T-cell (primary cell): ENCODE results near the gene CDH13. TPM values are rescaled to one million over a fixed set of nuclear protein-coding genes. Genes with fewer than 3 reads are reported as not detected.

ENCODE experiments used
- ATAC-seq, 4 experiments: fragments of 200-7000 bp in 3 of 4; fragments of 150-1000 bp in 1 of 4; cut with Tn5 transposase; replicated peaks in 1 of 4; 1 replicate in 3 of 4; 2 replicates in 1 of 4; pipeline ENCODE4 v1.10.0; 2021; ENCODE audit warnings: moderate library complexity in 3 of 4, mild to moderate bottlenecking in 2 of 4, moderate number of reproducible peaks in 1 of 4
- CTCF ChIA-PET, 2 donors: fragments of 300-600 bp; sonication (Branson Sonifier 250); formaldehyde crosslinking; loops; one replicate each; lab custom pipeline; 2022; ENCODE audit warnings: antibody characterized with exemption in 2 of 2; lab: Charles Lee
- POLR2A ChIA-PET, 2 donors: fragments of 300-600 bp; sonication (Branson Sonifier 250); formaldehyde crosslinking; loops; one replicate each; lab custom pipeline; 2022; ENCODE audit warnings: antibody characterized with exemption in 2 of 2; lab: Charles Lee
- DNase-seq, 35 experiments: peaks; one replicate each; pipeline versions ENCODE4 v3.0.0 to v3.0.0-alpha.2; 2013 to 2023
- H3K27ac ChIP-seq: one replicate; pipeline ENCODE4 v1.5.1; 2013; ENCODE audit warnings: low read length
- H3K27me3 ChIP-seq, 2 experiments: replicated peaks in 1 of 2; 1 replicate in 1 of 2; 2 replicates in 1 of 2; pipeline versions ENCODE4 v1.6.1 to v1.7.0; 2013; ENCODE audit warnings: low read length in 1 of 2, mixed read lengths in 1 of 2; ENCODE audit not compliant: control insufficient read depth in 2 of 2, insufficient read depth in 2 of 2; ENCODE audit errors: extremely low read depth in 1 of 2
- H3K36me3 ChIP-seq, 2 donors: 1 replicate in 1 of 2; 2 replicates in 1 of 2; pipeline versions ENCODE4 v1.6.1 to v1.7.0; 2013; ENCODE audit warnings: low read length in 1 of 2; ENCODE audit not compliant: control insufficient read depth in 2 of 2, insufficient read depth in 1 of 2; ENCODE audit errors: extremely low read depth in 1 of 2
- H3K4me1 ChIP-seq, 2 experiments: 1 replicate in 1 of 2; 2 replicates in 1 of 2; pipeline versions ENCODE4 v1.6.1 to v1.7.0; 2013; ENCODE audit warnings: low read length in 2 of 2, mixed read lengths in 1 of 2; ENCODE audit not compliant: insufficient read depth in 2 of 2, control insufficient read depth in 1 of 2; ENCODE audit errors: extremely low read depth in 1 of 2
- H3K4me3 ChIP-seq, 2 donors: 1 replicate in 1 of 2; 2 replicates in 1 of 2; pipeline versions ENCODE4 v1.5.1 to v1.7.0; 2013; ENCODE audit warnings: mild to moderate bottlenecking in 2 of 2, low read length in 1 of 2, moderate library complexity in 1 of 2; ENCODE audit not compliant: control insufficient read depth in 1 of 2; ENCODE audit errors: extremely low read depth in 1 of 2
- H3K9me3 ChIP-seq: 2 replicates; pipeline ENCODE4 v1.7.0; 2013
- H3K27ac Mint-ChIP-seq, 2 donors: one replicate each; pipeline ENCODE4 v1.8.0; 2020 to 2021; ENCODE audit warnings: mild to moderate bottlenecking in 2 of 2, mixed read lengths in 2 of 2
- H3K27me3 Mint-ChIP-seq, 2 donors: one replicate each; pipeline ENCODE4 v1.8.0; 2021 to 2022; ENCODE audit warnings: mixed read lengths in 2 of 2
- H3K36me3 Mint-ChIP-seq: one replicate; pipeline ENCODE4 v1.8.0; 2021; ENCODE audit warnings: mixed read lengths
- H3K4me1 Mint-ChIP-seq, 3 donors: one replicate each; pipeline ENCODE4 v1.8.0; 2020 to 2022; ENCODE audit warnings: mixed read lengths in 3 of 3, mild to moderate bottlenecking in 1 of 3
- H3K4me3 Mint-ChIP-seq, 3 donors: one replicate each; pipeline ENCODE4 v1.8.0; 2020 to 2022; ENCODE audit warnings: mild to moderate bottlenecking in 3 of 3, mixed read lengths in 3 of 3, moderate library complexity in 3 of 3
- H3K9me3 Mint-ChIP-seq, 3 donors: one replicate each; pipeline ENCODE4 v1.8.0; 2020 to 2022; ENCODE audit warnings: mixed read lengths in 3 of 3
- WGBS: methylation state at CpG from one replicate; pipeline ENCODE4 v1.1.5; 2013; ENCODE audit warnings: missing lambda C conversion rate; ENCODE audit not compliant: insufficient coverage; 5-methylcytosine and 5-hydroxymethylcytosine counted together
- total RNA-seq, 35 experiments: library from RNA in 6 of 35; stranded (reverse) in 6 of 35; fragments of 120-200 nt in 1 of 35; gene quantifications; one replicate each; pipeline versions ENCODE4 v1.2.1 to v1.2.4 and lab custom pipeline; 2013 to 2026

Gene CDH13
- total RNA-seq, 5 donors from 2014 or later (not counting 1 experiment from before 2014, with no cell fraction given) = not detected

DNA sequence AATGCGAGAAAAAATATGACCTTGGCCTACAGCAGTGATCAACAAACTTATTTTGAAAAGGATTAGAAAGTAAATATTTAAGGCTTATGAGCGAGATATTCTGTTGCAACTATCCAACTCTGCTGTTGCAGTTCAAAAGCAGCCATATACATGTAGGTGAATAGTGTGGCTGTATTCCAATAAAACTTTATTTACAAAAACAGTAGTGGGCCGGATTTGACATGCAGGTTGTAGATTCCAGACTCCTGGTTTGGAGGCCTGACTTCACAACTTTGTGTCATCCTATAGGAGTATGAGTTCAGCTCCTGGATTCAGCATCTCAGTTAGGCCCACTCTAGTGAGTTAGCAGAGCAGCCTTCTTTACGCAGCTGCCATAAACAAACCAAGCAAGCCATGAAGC, 386.3 kb downstream of the CDH13 start:
- Histone ChIP-seq H3K27ac (no peak overlapping the region), H3K4me3 (no peak overlapping the region), H3K9me3 (no peaks in the 10 kb centered on the region), H3K4me1 (no peaks in the 10 kb centered on the region), H3K36me3 (no peaks in the 10 kb centered on the region), H3K27me3 (no peaks in the 10 kb centered on the region)
- no peak overlapping the region for H3K4me3 Mint-ChIP-seq
- no peak overlapping the region for H3K27ac Mint-ChIP-seq
- peaks cover 0 to 11% (median 7%) of the 10 kb centered on the region in 3 donors for H3K9me3 Mint-ChIP-seq
- ATAC-seq (no peak), DNase-seq (no peak)
- no peaks in the 10 kb centered on the region for H3K4me1 Mint-ChIP-seq
- H3K36me3 Mint-ChIP-seq = no peaks in the 10 kb centered on the region
- H3K27me3 Mint-ChIP-seq = peaks cover 5 to 6% of the 10 kb centered on the region in 2 donors
- POLR2A ChIA-PET = no interaction called here
- CTCF ChIA-PET = no interaction called here
- 80% methylated on average over 1 of the region's 4 CpGs for WGBS

GRCh38 chr16:83019963-83020362, 393.2 kb downstream of the CDH13 start:
- no peak for DNase-seq
- CTCF ChIA-PET = no interaction called here

DNA sequence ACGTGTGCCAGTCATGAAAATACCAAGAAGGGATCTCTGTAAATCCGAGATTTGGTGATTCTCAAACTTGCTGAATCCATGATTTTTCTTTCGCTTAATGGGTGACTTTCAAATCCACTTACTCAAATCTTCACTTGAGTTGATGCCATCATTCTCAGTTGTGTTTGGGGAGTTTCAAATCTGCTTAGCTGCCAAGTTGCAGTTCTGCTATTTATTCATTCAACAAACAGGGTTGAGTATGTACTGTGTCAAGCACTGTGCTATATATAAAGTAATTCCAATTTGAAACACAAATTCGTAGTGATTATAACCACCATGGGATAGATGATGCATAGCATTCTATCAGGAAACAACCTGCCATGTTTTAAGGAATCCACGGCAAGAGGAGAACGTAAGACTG, 394.3 kb downstream of the CDH13 start:
- no peak for ATAC-seq
- no peak for DNase-seq
- Histone ChIP-seq H3K4me3 (no peak overlapping the region), H3K9me3 (no peaks in the 10 kb centered on the region), H3K27ac (no peak overlapping the region), H3K4me1 (no peaks in the 10 kb centered on the region), H3K36me3 (no peaks in the 10 kb centered on the region), H3K27me3 (no peaks in the 10 kb centered on the region)
- no peaks in the 10 kb centered on the region for H3K4me1 Mint-ChIP-seq
- POLR2A ChIA-PET = no interaction called here
- WGBS = 83% methylated on average over 1 of the region's 6 CpGs
- no peaks in the 10 kb centered on the region for H3K36me3 Mint-ChIP-seq
- no peak overlapping the region for H3K4me3 Mint-ChIP-seq
- CTCF ChIA-PET = no interaction called here
- H3K27me3 Mint-ChIP-seq = no peaks in the 10 kb centered on the region
- no peak overlapping the region for H3K27ac Mint-ChIP-seq
- peaks cover 0 to 4% (median 3%) of the 10 kb centered on the region in 3 donors for H3K9me3 Mint-ChIP-seq

More at GRCh38 chr16:83019963-83020362, 393.2 kb downstream of the CDH13 start:
- H3K9me3 ChIP-seq = no peaks in the 10 kb centered on the region
- no peaks in the 10 kb centered on the region for H3K36me3 ChIP-seq
- H3K27ac Mint-ChIP-seq = no peak overlapping the region
- no peaks in the 10 kb centered on the region for H3K36me3 Mint-ChIP-seq
- H3K27ac ChIP-seq = no peak overlapping the region
- H3K4me3 ChIP-seq = no peak overlapping the region
- no peaks in the 10 kb centered on the region for H3K4me1 Mint-ChIP-seq
- POLR2A ChIA-PET = no interaction called here
- WGBS = 100% methylated on average over 5 of the region's 6 CpGs
- peaks cover 0 to 4% (median 0%) of the 10 kb centered on the region in 3 donors for H3K9me3 Mint-ChIP-seq
- ATAC-seq = no peak
- no peak overlapping the region for H3K4me3 Mint-ChIP-seq
- H3K27me3 ChIP-seq = no peaks in the 10 kb centered on the region
- no peaks in the 10 kb centered on the region for H3K27me3 Mint-ChIP-seq
- H3K4me1 ChIP-seq = no peaks in the 10 kb centered on the region

- Histone ChIP-seq H3K36me3 (no peaks in the 10 kb centered on the region), H3K4me3 (no peak overlapping the region), H3K27ac (no peak overlapping the region), H3K4me1 (no peaks in the 10 kb centered on the region), H3K9me3 (no peaks in the 10 kb centered on the region), H3K27me3 (no peaks in the 10 kb centered on the region)
- 72% methylated on average over 3 of the region's 3 CpGs for WGBS
- no peaks in the 10 kb centered on the region for H3K27me3 Mint-ChIP-seq
- no peak overlapping the region for H3K4me3 Mint-ChIP-seq
- H3K36me3 Mint-ChIP-seq = no peaks in the 10 kb centered on the region
- H3K4me1 Mint-ChIP-seq = no peaks in the 10 kb centered on the region
- ATAC-seq (no peak), DNase-seq (no peak)
- ChIA-PET POLR2A (no interaction called here), CTCF (no interaction called here)
- no peak overlapping the region for H3K27ac Mint-ChIP-seq
- H3K9me3 Mint-ChIP-seq = peaks cover 0 to 4% (median 3%) of the 10 kb centered on the region in 3 donors
These were observed 395.0 kb downstream of the CDH13 start for GRCh38 chr16:83021746-83022145.

DNA sequence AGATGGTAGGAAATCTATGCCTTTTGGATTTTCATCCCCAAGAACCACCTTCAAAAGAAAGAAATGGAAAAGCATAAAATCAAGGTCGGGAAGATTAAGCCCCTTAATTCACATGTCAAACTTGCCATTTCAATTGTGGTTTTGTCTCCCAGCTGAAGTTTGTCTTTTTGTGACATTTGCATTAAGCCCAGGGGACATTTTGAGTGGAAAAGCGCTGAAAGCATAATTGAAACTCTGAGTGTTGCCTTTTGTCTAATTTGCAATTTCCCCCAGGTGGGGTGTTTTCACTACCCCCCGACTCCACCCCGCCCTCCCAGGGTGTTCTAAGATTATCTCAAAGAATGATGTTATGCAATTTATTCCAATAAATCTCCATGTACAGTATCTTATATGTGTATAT, 396.2 kb downstream of the CDH13 start:
- DNase-seq = no peak
- no peaks in the 10 kb centered on the region for H3K4me1 Mint-ChIP-seq
- Histone ChIP-seq H3K27me3 (no peaks in the 10 kb centered on the region), H3K36me3 (no peaks in the 10 kb centered on the region), H3K4me1 (no peaks in the 10 kb centered on the region), H3K4me3 (no peak overlapping the region), H3K27ac (no peak overlapping the region), H3K9me3 (no peaks in the 10 kb centered on the region)
- H3K27ac Mint-ChIP-seq = no peak overlapping the region
- no peaks in the 10 kb centered on the region for H3K36me3 Mint-ChIP-seq
- no CpG with 5 or more reads among the region's 4 CpGs for WGBS
- ChIA-PET POLR2A (no interaction called here), CTCF (no interaction called here)
- ATAC-seq = no peak
- peaks cover 0 to 3% (median 0%) of the 10 kb centered on the region in 3 donors for H3K9me3 Mint-ChIP-seq
- no peaks in the 10 kb centered on the region for H3K27me3 Mint-ChIP-seq
- no peak overlapping the region for H3K4me3 Mint-ChIP-seq

- POLR2A ChIA-PET = no interaction called here
- Histone ChIP-seq H3K27me3 (no peaks in the 10 kb centered on the region), H3K4me1 (no peaks in the 10 kb centered on the region), H3K4me3 (no peak overlapping the region), H3K9me3 (no peaks in the 10 kb centered on the region), H3K27ac (no peak overlapping the region), H3K36me3 (no peaks in the 10 kb centered on the region)
- ATAC-seq (no peak), DNase-seq (no peak)
- Mint-ChIP-seq H3K27ac (no peak overlapping the region), H3K27me3 (no peaks in the 10 kb centered on the region), H3K9me3 (peaks cover 0 to 3% (median 0%) of the 10 kb centered on the region in 3 donors), H3K36me3 (no peaks in the 10 kb centered on the region), H3K4me1 (no peaks in the 10 kb centered on the region), H3K4me3 (no peak overlapping the region)
- WGBS = 67% methylated on average over 1 of the region's 1 CpG
- CTCF ChIA-PET = no interaction called here
These were observed 396.9 kb downstream of the CDH13 start for GRCh38 chr16:83023640-83024039.

GRCh38 chr16:83027973-83028372, 401.2 kb downstream of the CDH13 start:
- H3K4me1 ChIP-seq = no peaks in the 10 kb centered on the region
- no peak overlapping the region for H3K27ac Mint-ChIP-seq
- H3K27me3 Mint-ChIP-seq = no peaks in the 10 kb centered on the region
- no peaks in the 10 kb centered on the region for H3K9me3 ChIP-seq
- CTCF ChIA-PET = no interaction called here
- no peaks in the 10 kb centered on the region for H3K36me3 Mint-ChIP-seq
- H3K27me3 ChIP-seq = no peaks in the 10 kb centered on the region
- no peaks in the 10 kb centered on the region for H3K4me1 Mint-ChIP-seq
- no peaks in the 10 kb centered on the region for H3K36me3 ChIP-seq
- H3K27ac ChIP-seq = no peak overlapping the region
- no peak overlapping the region for H3K4me3 ChIP-seq
- H3K9me3 Mint-ChIP-seq = peaks cover 0 to 4% (median 3%) of the 10 kb centered on the region in 3 donors
- POLR2A ChIA-PET = no interaction called here
- H3K4me3 Mint-ChIP-seq = no peak overlapping the region
- ATAC-seq (no peak), DNase-seq (no peak)
- 73% methylated on average over 2 of the region's 3 CpGs for WGBS
